ENCODE data around the gene CR1. TPM values are rescaled to one million over a fixed set of nuclear protein-coding genes. Genes with fewer than 3 reads are reported as not detected.

The CR1 gene
- total RNA-seq, 1 experiment from 2014 or later, result 0.07 TPM

- ChIA-PET RAD21 (ENCODE audit: low non-redundant PET in 1 of 2, low total read pairs in 2 of 2, uncharacterized antibody in 2 of 2, unreplicated experiment in 2 of 2) (no interaction called here), CTCF (interaction anchor here (1.4 kb wide), 1 partner anchor 38 kb away, joined by 3 read pairs; no protein-coding TSS in a partner anchor), POLR2A (no interaction called here)
- H3K9ac ChIP-seq (ENCODE audit: low read length), result no peak overlapping the region
- no peaks in the 10 kb centered on the region for H4K20me1 ChIP-seq (ENCODE audit: insufficient read depth)
- H3K9me3 ChIP-seq (ENCODE audit: control insufficient read depth in 1 of 2, insufficient read depth in 1 of 2, low read depth in 1 of 2, low read length in 2 of 2), result no peaks in the 10 kb centered on the region
- no peak overlapping the region for H3K27ac ChIP-seq (ENCODE audit: low read depth, low read length)
- no peak overlapping the region for H3K4me3 ChIP-seq (replicated peaks in 1 of 2; ENCODE audit: low read depth in 1 of 2, low read length in 2 of 2)
- no peak overlapping the region for H3K4me2 ChIP-seq (ENCODE audit: low read length)
- no TSS peak for BruUV-seq (replicated peaks)
- ATAC-seq (no peak), DNase-seq (ENCODE audit: low read depth, low spot score) (no peak)
- no peak overlapping the region for H2AFZ ChIP-seq (ENCODE audit: low read depth, low read length, poor library complexity, severe bottlenecking)
- no peaks in the 10 kb centered on the region for H3K36me3 ChIP-seq (ENCODE audit: control insufficient read depth in 1 of 2, insufficient read depth in 2 of 2, low read length in 2 of 2)
- H3K4me1 ChIP-seq (ENCODE audit: control insufficient read depth in 1 of 2, insufficient read depth in 2 of 2, low read length in 2 of 2), result peaks cover 4 to 8% of the 10 kb centered on the region in 2 experiments; a peak in 2 of 4 replicates
- H3K27me3 ChIP-seq (ENCODE audit: insufficient read depth, low read length), result no peaks in the 10 kb centered on the region
- no peak for TF ChIP-seq SP1 (IDR thresholded peaks at IDR 0.05; ENCODE audit: low read depth)
- H3K9me2 ChIP-seq (ENCODE audit: insufficient read depth), result no peaks in the 10 kb centered on the region
- intact Hi-C loops (cut with micrococcal nuclease), result no loop called here
- H3K79me2 ChIP-seq (ENCODE audit: insufficient read depth, low read length), result no peaks in the 10 kb centered on the region
Observed at GRCh38 chr1:207658408-207658807, 162.5 kb downstream of the CR1 start.

DNA sequence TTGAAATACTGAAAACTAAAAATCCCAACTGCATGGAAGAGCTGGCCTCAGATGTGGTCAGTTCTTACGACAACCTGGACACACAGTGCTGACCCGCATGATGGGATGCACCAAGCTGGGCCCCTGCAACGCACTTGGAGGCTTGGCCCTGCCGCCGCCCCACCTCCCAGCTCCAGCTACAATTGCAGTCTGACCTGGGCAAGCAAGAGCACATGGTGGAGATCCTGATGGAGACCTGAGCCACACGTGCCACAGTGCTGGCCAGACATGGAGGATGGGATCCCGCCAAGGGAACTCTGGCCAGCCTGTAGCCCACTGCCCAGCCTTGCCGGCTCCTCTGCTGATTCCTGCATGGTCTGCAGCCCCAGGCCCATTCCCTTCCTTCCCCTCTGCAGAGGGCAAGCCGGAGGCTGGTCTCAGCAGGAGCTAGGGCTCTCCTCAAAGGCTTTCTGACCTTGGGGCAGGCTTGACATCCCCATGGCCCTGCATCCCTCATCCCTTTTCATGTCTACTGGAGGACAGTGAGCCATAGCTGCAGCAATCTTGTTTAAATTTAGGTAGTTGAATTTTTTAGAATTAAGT is 163.0 kb downstream of the CR1 start:
- DNase-seq (ENCODE audit: low read depth, low spot score) (no peak), ATAC-seq (no peak)
- Histone ChIP-seq H3K4me3 (replicated peaks in 1 of 2; ENCODE audit: low read depth in 1 of 2, low read length in 2 of 2) (no peak overlapping the region), H3K9ac (ENCODE audit: low read length) (no peak overlapping the region), H3K4me2 (ENCODE audit: low read length) (no peak overlapping the region), H3K36me3 (ENCODE audit: control insufficient read depth in 1 of 2, insufficient read depth in 2 of 2, low read length in 2 of 2) (no peaks in the 10 kb centered on the region), H3K79me2 (ENCODE audit: insufficient read depth, low read length) (no peaks in the 10 kb centered on the region), H3K4me1 (ENCODE audit: control insufficient read depth in 1 of 2, insufficient read depth in 2 of 2, low read length in 2 of 2) (peaks cover 4 to 8% of the 10 kb centered on the region in 2 experiments; a peak in 2 of 4 replicates), H2AFZ (ENCODE audit: low read depth, low read length, poor library complexity, severe bottlenecking) (no peak overlapping the region), H4K20me1 (ENCODE audit: insufficient read depth) (no peaks in the 10 kb centered on the region), H3K27me3 (ENCODE audit: insufficient read depth, low read length) (no peaks in the 10 kb centered on the region), H3K9me3 (ENCODE audit: control insufficient read depth in 1 of 2, insufficient read depth in 1 of 2, low read depth in 1 of 2, low read length in 2 of 2) (no peaks in the 10 kb centered on the region), H3K9me2 (ENCODE audit: insufficient read depth) (no peaks in the 10 kb centered on the region), H3K27ac (ENCODE audit: low read depth, low read length) (no peak overlapping the region)
- intact Hi-C loops (cut with micrococcal nuclease), result no loop called here
- TF ChIP-seq CBX3 (IDR thresholded peaks at IDR 0.05; ENCODE audit: low read depth), result no peak
- TF ChIP-seq, protein P1, sequence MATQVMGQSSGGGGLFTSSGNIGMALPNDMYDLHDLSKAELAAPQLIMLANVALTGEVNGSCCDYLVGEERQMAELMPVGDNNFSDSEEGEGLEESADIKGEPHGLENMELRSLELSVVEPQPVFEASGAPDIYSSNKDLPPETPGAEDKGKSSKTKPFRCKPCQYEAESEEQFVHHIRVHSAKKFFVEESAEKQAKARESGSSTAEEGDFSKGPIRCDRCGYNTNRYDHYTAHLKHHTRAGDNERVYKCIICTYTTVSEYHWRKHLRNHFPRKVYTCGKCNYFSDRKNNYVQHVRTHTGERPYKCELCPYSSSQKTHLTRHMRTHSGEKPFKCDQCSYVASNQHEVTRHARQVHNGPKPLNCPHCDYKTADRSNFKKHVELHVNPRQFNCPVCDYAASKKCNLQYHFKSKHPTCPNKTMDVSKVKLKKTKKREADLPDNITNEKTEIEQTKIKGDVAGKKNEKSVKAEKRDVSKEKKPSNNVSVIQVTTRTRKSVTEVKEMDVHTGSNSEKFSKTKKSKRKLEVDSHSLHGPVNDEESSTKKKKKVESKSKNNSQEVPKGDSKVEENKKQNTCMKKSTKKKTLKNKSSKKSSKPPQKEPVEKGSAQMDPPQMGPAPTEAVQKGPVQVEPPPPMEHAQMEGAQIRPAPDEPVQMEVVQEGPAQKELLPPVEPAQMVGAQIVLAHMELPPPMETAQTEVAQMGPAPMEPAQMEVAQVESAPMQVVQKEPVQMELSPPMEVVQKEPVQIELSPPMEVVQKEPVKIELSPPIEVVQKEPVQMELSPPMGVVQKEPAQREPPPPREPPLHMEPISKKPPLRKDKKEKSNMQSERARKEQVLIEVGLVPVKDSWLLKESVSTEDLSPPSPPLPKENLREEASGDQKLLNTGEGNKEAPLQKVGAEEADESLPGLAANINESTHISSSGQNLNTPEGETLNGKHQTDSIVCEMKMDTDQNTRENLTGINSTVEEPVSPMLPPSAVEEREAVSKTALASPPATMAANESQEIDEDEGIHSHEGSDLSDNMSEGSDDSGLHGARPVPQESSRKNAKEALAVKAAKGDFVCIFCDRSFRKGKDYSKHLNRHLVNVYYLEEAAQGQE (IDR thresholded peaks at IDR 0.05; ENCODE audit: low read depth), result no peak
- ChIA-PET CTCF (interaction anchor here (1.4 kb wide), 1 partner anchor 39 kb away, joined by 3 read pairs; no protein-coding TSS in a partner anchor), POLR2A (no interaction called here), RAD21 (ENCODE audit: low non-redundant PET in 1 of 2, low total read pairs in 2 of 2, uncharacterized antibody in 2 of 2, unreplicated experiment in 2 of 2) (no interaction called here)
- BruUV-seq (replicated peaks), result no TSS peak

Measured in HCT116 (cell line).